Measurements from ENCODE around the gene USP11. TPM values are rescaled to one million over a fixed set of nuclear protein-coding genes. Genes with fewer than 3 reads are reported as not detected.

Gene USP11
- total RNA-seq, 1 experiment from 2014 or later, result 153 TPM

- TF ChIP-seq CTCF (conservative IDR thresholded peaks at IDR 0.05), result no peak
- Histone ChIP-seq H4K91ac (ENCODE audit: insufficient read length, low read depth, low read length) (no peak overlapping the region), H3K23ac (ENCODE audit: insufficient read length, low read depth, low read length) (no peak overlapping the region), H3K4me2 (ENCODE audit: insufficient read depth, insufficient read length, low read length) (no peak overlapping the region), H2AK5ac (ENCODE audit: insufficient read length, low read length) (no peak overlapping the region), H4K20me1 (ENCODE audit: control insufficient read depth, insufficient read depth, insufficient read length) (peaks cover 2% of the 10 kb centered on the region), H2BK15ac (ENCODE audit: low read depth, low read length) (no peak overlapping the region), H2AFZ (ENCODE audit: low read length) (no peak overlapping the region), H3K4ac (ENCODE audit: low read depth, low read length) (no peak overlapping the region), H3K9me3 (ENCODE audit: control insufficient read depth, low read depth, low read length) (no peaks in the 10 kb centered on the region), H3K56ac (ENCODE audit: insufficient read length, low read depth, low read length) (no peak overlapping the region), H2BK12ac (ENCODE audit: insufficient read length, low read depth, low read length) (no peak overlapping the region), H2BK20ac (ENCODE audit: low read depth, low read length, poor library complexity, severe bottlenecking) (no peak overlapping the region), H4K5ac (ENCODE audit: insufficient read length, low read depth, low read length) (no peak overlapping the region), H3K27ac (ENCODE audit: insufficient read length, low read depth, low read length) (no peak overlapping the region), H2BK120ac (ENCODE audit: low read depth, low read length, poor library complexity, severe bottlenecking) (no peak overlapping the region), H4K8ac (replicated peaks; ENCODE audit: insufficient read length, low read depth, low read length) (no peak overlapping the region), H3T11ph (ENCODE audit: low read length) (no peak overlapping the region), H3K79me1 (ENCODE audit: insufficient read depth, low read depth, low read length, poor library complexity, severe bottlenecking) (no peaks in the 10 kb centered on the region), H3K23me2 (ENCODE audit: insufficient read length, low read depth, low read length, poor library complexity, severe bottlenecking) (peaks cover 5% of the 10 kb centered on the region), H2BK5ac (ENCODE audit: insufficient read length, low read length) (no peak overlapping the region), H3K9ac (ENCODE audit: extremely low read depth, insufficient read length, low read length) (no peak overlapping the region), H3K27me3 (ENCODE audit: insufficient read depth, low read length) (no peaks in the 10 kb centered on the region), H3K14ac (ENCODE audit: insufficient read depth, low read length) (no peak overlapping the region), H3K18ac (ENCODE audit: insufficient read length, low read depth, low read length) (no peak overlapping the region), H3K4me1 (ENCODE audit: insufficient read depth, low read length) (0 out of 2 replicates have a peak, but pooled peaks cover 2% of the 10 kb centered on the region), H3K79me2 (ENCODE audit: insufficient read depth, low read length) (no peaks in the 10 kb centered on the region)
- no peaks in the 10 kb centered on the region; a peak in 1 of 5 replicates for H3K9me3 Mint-ChIP-seq
- DNase-seq, result no peak
- H3K27ac Mint-ChIP-seq, result peak overlapping the region in 1 of 3 experiments; percentile 13; a peak in 2 of 7 replicates
- H3K4me1 Mint-ChIP-seq, result peaks cover 0 to 6% of the 10 kb centered on the region in 2 experiments; a peak in 2 of 4 replicates
- H3K36me3 Mint-ChIP-seq (ENCODE audit: insufficient read depth in 1 of 3, low read depth in 3 of 3), result peaks cover 48 to 63% (median 57%) of the 10 kb centered on the region in 3 experiments
- no CpG with 5 or more reads among the region's 12 CpGs for WGBS (ENCODE audit: extremely low coverage, insufficient read length, low lambda C conversion rate)
- H3K27me3 Mint-ChIP-seq (ENCODE audit: low read depth), result peaks cover 2% of the 10 kb centered on the region; the same call in 1 of the 2 replicates
- H3K4me3 Mint-ChIP-seq, result no peak overlapping the region
These were observed 4.1 kb upstream of the USP11 start for GRCh38 chrX:47228550-47229270.
